SK-N-MC (cell line): Measurements from ENCODE around the gene KLHL15.

Experiments used
- EZH2 ChIP-seq: fragments of 200-600 bp; sonication (generic); IDR thresholded peaks from one replicate; pipeline ENCODE4 v1.6.1; 2017; ENCODE audit warnings: antibody characterized with exemption
- POLR2AphosphoS5 ChIP-seq: IDR thresholded peaks from 2 replicates; pipeline ENCODE4 v1.6.1; 2012; ENCODE audit warnings: mild to moderate bottlenecking, low read depth, low read length, borderline replicate concordance

DNA sequence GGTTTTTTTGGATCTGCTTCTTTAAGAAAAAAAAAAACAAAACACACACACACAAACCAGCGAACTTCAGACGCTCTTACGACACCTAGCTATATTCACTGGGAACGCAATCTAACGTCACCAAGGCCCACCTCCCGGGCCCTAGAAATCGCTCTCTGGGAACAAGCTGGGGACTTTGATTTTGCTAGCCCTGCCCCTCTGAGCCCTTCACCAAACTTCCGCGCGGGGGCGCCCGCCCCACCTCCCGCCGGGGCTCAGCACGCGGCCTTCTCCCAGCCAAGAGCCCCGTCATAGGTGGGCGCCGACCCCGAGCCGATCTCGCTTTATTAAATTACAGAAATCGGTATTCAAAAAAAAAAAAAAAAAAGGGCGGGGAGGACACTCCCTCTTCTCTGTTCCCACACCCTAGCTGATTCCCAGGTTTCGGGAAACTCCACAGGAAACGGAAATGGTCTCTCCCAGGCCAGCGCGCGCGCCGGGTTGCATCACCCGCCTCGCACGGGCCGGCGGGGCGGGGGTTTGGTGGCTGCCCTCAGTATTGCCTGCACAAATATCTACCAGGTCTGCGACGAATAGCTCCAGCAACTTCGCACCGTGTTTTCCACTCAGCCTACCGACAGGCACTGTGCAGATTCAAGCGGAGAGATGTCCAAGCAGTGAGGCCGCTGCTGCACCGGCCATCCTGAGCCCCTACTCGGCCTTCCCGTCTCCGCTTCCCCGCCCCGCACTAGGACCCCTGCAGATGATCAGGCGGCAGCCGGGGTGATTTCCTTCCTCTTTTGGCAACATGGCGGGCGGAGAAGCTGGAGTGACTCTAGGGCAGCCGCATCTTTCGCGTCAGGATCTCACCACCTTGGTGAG, 27.4 kb upstream of the KLHL15 start, which contains the start of gene EIF2S3:
- peak; percentile 87 for TF ChIP-seq POLR2AphosphoS5
- TF ChIP-seq EZH2, result no peak
